GM12891 (cell line): ENCODE results near the gene AKAP12.
"Not testable (repeated sequence)": the region's sequence is repeated elsewhere in the genome, so short reads cannot be mapped to it uniquely, and the experiment has no call there.

Source experiments
- PAX5 ChIP-seq: IDR thresholded peaks from 2 replicates; pipeline ENCODE4 v1.6.1; 2011; ENCODE audit warnings: low read length, moderate library complexity, mild to moderate bottlenecking; ENCODE audit not compliant: insufficient read depth, severe bottlenecking
- POLR2A ChIP-seq: IDR thresholded peaks from 2 replicates; pipeline ENCODE4 v1.6.1; 2011; ENCODE audit warnings: low read depth, low read length, control low read depth
- POLR2AphosphoS5 ChIP-seq: IDR thresholded peaks from 2 replicates; pipeline ENCODE4 v1.6.1; 2011; ENCODE audit warnings: low read depth, low read length, control low read depth
- POU2F2 ChIP-seq: IDR thresholded peaks from 2 replicates; pipeline ENCODE4 v1.6.1; 2011; ENCODE audit warnings: low read depth, mild to moderate bottlenecking, control low read depth, low read length, moderate library complexity
- TAF1 ChIP-seq: IDR thresholded peaks from 2 replicates; pipeline ENCODE4 v1.6.1; 2011; ENCODE audit warnings: low read depth, low read length, control low read depth

GRCh38 chr6:151342750-151343149, 103.0 kb downstream of the AKAP12 start:
- not testable (repeated sequence) for TF ChIP-seq POLR2A, POLR2AphosphoS5, POU2F2, TAF1, PAX5
